H9 (cell line): ENCODE measurements around the gene RNASEL. TPM values are rescaled to one million over a fixed set of nuclear protein-coding genes. Genes with fewer than 3 reads are reported as not detected.

Experiments
- DNase-seq: peaks from one replicate; pipeline ENCODE4 v3.0.0-alpha.2; 2017
- H2AFZ ChIP-seq: one replicate; pipeline ENCODE4 v1.6.1; 2013; ENCODE audit warnings: mild to moderate bottlenecking, low read length, control low read depth, moderate library complexity
- H2AK5ac ChIP-seq: 2 replicates; pipeline ENCODE4 v1.6.1; 2013; ENCODE audit warnings: low read length, control low read depth, mixed read lengths; ENCODE audit not compliant: insufficient read length
- H2BK120ac ChIP-seq: one replicate; pipeline ENCODE4 v1.6.1; 2013; ENCODE audit warnings: low read depth, mild to moderate bottlenecking, low read length, control low read depth, inconsistent platforms; ENCODE audit not compliant: poor library complexity, severe bottlenecking
- H2BK12ac ChIP-seq: 2 replicates; pipeline ENCODE4 v1.6.1; 2013; ENCODE audit warnings: low read length, control low read depth, mixed read lengths, low read depth; ENCODE audit not compliant: insufficient read length
- H2BK15ac ChIP-seq: 2 replicates; pipeline ENCODE4 v1.6.1; 2013; ENCODE audit warnings: low read depth, low read length, control low read depth
- H2BK20ac ChIP-seq: one replicate; pipeline ENCODE4 v1.6.1; 2013; ENCODE audit warnings: low read depth, mild to moderate bottlenecking, low read length, control low read depth, inconsistent platforms; ENCODE audit not compliant: poor library complexity, severe bottlenecking
- H2BK5ac ChIP-seq: 2 replicates; pipeline ENCODE4 v1.6.1; 2013; ENCODE audit warnings: low read length, control low read depth, mixed read lengths; ENCODE audit not compliant: insufficient read length
- H3K14ac ChIP-seq: 2 replicates; pipeline ENCODE4 v1.6.1; 2013; ENCODE audit warnings: low read length, control low read depth; ENCODE audit not compliant: insufficient read depth
- H3K18ac ChIP-seq: 2 replicates; pipeline ENCODE4 v1.6.1; 2013; ENCODE audit warnings: low read depth, mild to moderate bottlenecking, mixed read lengths, low read length, control low read depth; ENCODE audit not compliant: insufficient read length
- H3K23ac ChIP-seq: 2 replicates; pipeline ENCODE4 v1.6.1; 2013; ENCODE audit warnings: low read length, control low read depth, mixed read lengths, low read depth; ENCODE audit not compliant: insufficient read length
- H3K23me2 ChIP-seq: 2 replicates; pipeline ENCODE4 v1.6.1; 2013; ENCODE audit warnings: low read depth, mild to moderate bottlenecking, mixed read lengths, low read length, control low read depth; ENCODE audit not compliant: insufficient read length, poor library complexity, severe bottlenecking
- H3K27ac ChIP-seq: 2 replicates; pipeline ENCODE4 v1.5.1; 2013; ENCODE audit warnings: low read length, control low read depth, mixed read lengths, low read depth; ENCODE audit not compliant: insufficient read length
- H3K27me3 ChIP-seq: 2 replicates; pipeline ENCODE4 v1.6.1; 2013; ENCODE audit warnings: low read length, control low read depth, inconsistent platforms; ENCODE audit not compliant: insufficient read depth
- H3K4ac ChIP-seq: 2 replicates; pipeline ENCODE4 v1.6.1; 2013; ENCODE audit warnings: low read depth, mild to moderate bottlenecking, control low read depth, inconsistent platforms, low read length, moderate library complexity
- H3K4me1 ChIP-seq: 2 replicates; pipeline ENCODE4 v1.6.1; 2013; ENCODE audit warnings: low read length, control low read depth, inconsistent platforms; ENCODE audit not compliant: insufficient read depth
- H3K4me2 ChIP-seq: 2 replicates; pipeline ENCODE4 v1.6.1; 2013; ENCODE audit warnings: low read length, control low read depth, mixed read lengths; ENCODE audit not compliant: insufficient read length, insufficient read depth
- H3K56ac ChIP-seq: 2 replicates; pipeline ENCODE4 v1.6.1; 2013; ENCODE audit warnings: low read depth, mild to moderate bottlenecking, mixed read lengths, low read length, control low read depth; ENCODE audit not compliant: insufficient read length
- H3K79me1 ChIP-seq: 2 replicates; pipeline ENCODE4 v1.6.1; 2013; ENCODE audit warnings: low read depth, mild to moderate bottlenecking, moderate library complexity, low read length, control low read depth, inconsistent platforms; ENCODE audit not compliant: insufficient read depth, poor library complexity, severe bottlenecking
- H3K79me2 ChIP-seq: 2 replicates; pipeline ENCODE4 v1.6.1; 2013; ENCODE audit warnings: low read length, control low read depth, inconsistent platforms; ENCODE audit not compliant: insufficient read depth
- H3K9ac ChIP-seq: 2 replicates; pipeline ENCODE4 v1.6.1; 2013; ENCODE audit warnings: low read length, control low read depth, mixed read lengths; ENCODE audit not compliant: insufficient read length; ENCODE audit errors: extremely low read depth
- H3K9me3 ChIP-seq: one replicate; pipeline ENCODE4 v1.6.1; 2013; ENCODE audit warnings: low read depth, low read length, inconsistent platforms; ENCODE audit not compliant: control insufficient read depth
- H3T11ph ChIP-seq: one replicate; pipeline ENCODE4 v1.6.1; 2013; ENCODE audit warnings: mild to moderate bottlenecking, low read length, control low read depth, inconsistent platforms
- H4K20me1 ChIP-seq: one replicate; pipeline ENCODE4 v1.6.1; 2013; ENCODE audit not compliant: control insufficient read depth, insufficient read length, insufficient read depth
- H4K5ac ChIP-seq: 2 replicates; pipeline ENCODE4 v1.6.1; 2013; ENCODE audit warnings: low read depth, mild to moderate bottlenecking, mixed read lengths, low read length, control low read depth; ENCODE audit not compliant: insufficient read length
- H4K8ac ChIP-seq: replicated peaks from 2 replicates; pipeline ENCODE4 v1.6.1; 2013; ENCODE audit warnings: low read length, control low read depth, mixed read lengths, low read depth; ENCODE audit not compliant: insufficient read length
- H4K91ac ChIP-seq: 2 replicates; pipeline ENCODE4 v1.6.1; 2013; ENCODE audit warnings: low read depth, mild to moderate bottlenecking, moderate library complexity, mixed read lengths, low read length, control low read depth; ENCODE audit not compliant: insufficient read length
- H3K27ac Mint-ChIP-seq, 3 experiments: 2 replicates in 2 of 3; 3 replicates in 1 of 3; pipeline ENCODE4 v1.8.0; 2020 to 2021; ENCODE audit warnings: mixed read lengths in 3 of 3, mild to moderate bottlenecking in 1 of 3, moderate library complexity in 1 of 3
- H3K27me3 Mint-ChIP-seq: 2 replicates; pipeline ENCODE4 v1.8.0; 2021; ENCODE audit warnings: low read depth, mild to moderate bottlenecking, moderate library complexity, mixed read lengths
- H3K36me3 Mint-ChIP-seq, 3 experiments: 2 replicates in 2 of 3; 3 replicates in 1 of 3; pipeline ENCODE4 v1.8.0; 2020 to 2021; ENCODE audit warnings: low read depth in 3 of 3, mixed read lengths in 3 of 3; ENCODE audit not compliant: insufficient read depth in 1 of 3
- H3K4me1 Mint-ChIP-seq, 2 experiments: 2 replicates each; pipeline ENCODE4 v1.8.0; 2020; ENCODE audit warnings: mixed read lengths in 2 of 2
- H3K4me3 Mint-ChIP-seq, 2 experiments: 2 replicates in 1 of 2; 3 replicates in 1 of 2; pipeline ENCODE4 v1.8.0; 2020 to 2021; ENCODE audit warnings: mild to moderate bottlenecking in 2 of 2, mixed read lengths in 2 of 2, moderate library complexity in 1 of 2
- H3K9me3 Mint-ChIP-seq, 2 experiments: 2 replicates in 1 of 2; 3 replicates in 1 of 2; pipeline ENCODE4 v1.8.0; 2020; ENCODE audit warnings: mild to moderate bottlenecking in 2 of 2, mixed read lengths in 2 of 2, moderate library complexity in 1 of 2
- WGBS: extraction: QIAGEN DNeasy Blood & Tissue Kit; methylation state at CpG from one replicate; pipeline ENCODE4 v1.1.7; 2013; ENCODE audit warnings: missing lambda C conversion rate, low lambda C conversion rate, mixed read lengths; ENCODE audit not compliant: insufficient read length; ENCODE audit errors: extremely low coverage; 5-methylcytosine and 5-hydroxymethylcytosine counted together
- total RNA-seq: library from RNA; stranded (reverse); gene quantifications from 2 replicates; pipeline ENCODE4 v1.2.1, GENCODE V29; 2021
- TF ChIP-seq, protein P1 (sequence below): fragments of 200-600 bp; sonication (generic); conservative IDR thresholded peaks from 3 replicates; pipeline ENCODE4 v1.8.0; 2021; ENCODE audit warnings: antibody characterized with exemption, mild to moderate bottlenecking

The RNASEL gene
- total RNA-seq, 1 experiment from 2014 or later: 0.63 TPM

DNA sequence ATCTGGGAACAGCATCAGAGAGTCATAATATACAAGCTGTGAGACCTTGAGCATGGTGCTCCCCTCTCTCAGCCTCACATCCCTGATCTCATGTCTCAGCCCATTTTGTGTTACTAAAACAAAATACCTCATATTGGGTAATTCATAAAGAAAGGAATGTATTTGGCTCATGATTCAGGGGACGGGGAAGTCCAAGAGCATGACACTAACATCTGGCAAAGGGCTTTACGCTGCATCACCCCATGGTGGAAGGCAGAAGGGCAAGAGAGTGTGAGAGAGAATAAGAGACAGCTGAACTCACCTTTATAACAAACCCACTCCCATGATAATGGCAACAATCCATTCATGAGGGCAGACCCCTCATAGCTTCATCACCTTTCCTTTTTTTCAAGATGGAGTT is 36.5 kb downstream of the RNASEL start:
- Histone ChIP-seq H3K18ac (no peak overlapping the region), H3K4me2 (no peak overlapping the region), H4K91ac (no peak overlapping the region), H3K23me2 (no peaks in the 10 kb centered on the region), H3K27ac (no peak overlapping the region), H2AFZ (no peak overlapping the region), H4K8ac (no peak overlapping the region), H3K4ac (no peak overlapping the region), H3K23ac (no peak overlapping the region), H3K56ac (no peak overlapping the region), H4K20me1 (no peaks in the 10 kb centered on the region), H2BK120ac (no peak overlapping the region), H3K79me1 (no peaks in the 10 kb centered on the region), H2BK15ac (no peak overlapping the region), H3K9me3 (peaks cover 9% of the 10 kb centered on the region), H3K9ac (no peak overlapping the region), H3K14ac (no peak overlapping the region), H4K5ac (no peak overlapping the region), H2BK5ac (no peak overlapping the region), H2BK20ac (no peak overlapping the region), H3T11ph (no peak overlapping the region), H3K79me2 (no peaks in the 10 kb centered on the region), H3K27me3 (no peaks in the 10 kb centered on the region), H3K4me1 (no peaks in the 10 kb centered on the region), H2BK12ac (no peak overlapping the region), H2AK5ac (no peak overlapping the region)
- Mint-ChIP-seq H3K9me3 (peaks cover 5 to 6% of the 10 kb centered on the region in 2 experiments; a peak in 4 of 5 replicates), H3K27me3 (peaks cover 1% of the 10 kb centered on the region), H3K36me3 (peaks cover 0 to 4% (median 2%) of the 10 kb centered on the region in 3 experiments; a peak in 3 of 7 replicates), H3K27ac (peak overlapping the region in 1 of 3 experiments; percentile 36; a peak in 1 of 7 replicates), H3K4me1 (no peaks in the 10 kb centered on the region), H3K4me3 (no peak overlapping the region)
- TF ChIP-seq, protein P1, sequence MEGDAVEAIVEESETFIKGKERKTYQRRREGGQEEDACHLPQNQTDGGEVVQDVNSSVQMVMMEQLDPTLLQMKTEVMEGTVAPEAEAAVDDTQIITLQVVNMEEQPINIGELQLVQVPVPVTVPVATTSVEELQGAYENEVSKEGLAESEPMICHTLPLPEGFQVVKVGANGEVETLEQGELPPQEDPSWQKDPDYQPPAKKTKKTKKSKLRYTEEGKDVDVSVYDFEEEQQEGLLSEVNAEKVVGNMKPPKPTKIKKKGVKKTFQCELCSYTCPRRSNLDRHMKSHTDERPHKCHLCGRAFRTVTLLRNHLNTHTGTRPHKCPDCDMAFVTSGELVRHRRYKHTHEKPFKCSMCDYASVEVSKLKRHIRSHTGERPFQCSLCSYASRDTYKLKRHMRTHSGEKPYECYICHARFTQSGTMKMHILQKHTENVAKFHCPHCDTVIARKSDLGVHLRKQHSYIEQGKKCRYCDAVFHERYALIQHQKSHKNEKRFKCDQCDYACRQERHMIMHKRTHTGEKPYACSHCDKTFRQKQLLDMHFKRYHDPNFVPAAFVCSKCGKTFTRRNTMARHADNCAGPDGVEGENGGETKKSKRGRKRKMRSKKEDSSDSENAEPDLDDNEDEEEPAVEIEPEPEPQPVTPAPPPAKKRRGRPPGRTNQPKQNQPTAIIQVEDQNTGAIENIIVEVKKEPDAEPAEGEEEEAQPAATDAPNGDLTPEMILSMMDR: no peak
- WGBS: no CpG with 5 or more reads among the region's 2 CpGs
- no peak for DNase-seq
